IPS-11a (cell line): Measurements from ENCODE around the gene MICAL2.

ENCODE experiments used
- H3K4me3 ChIP-seq: one replicate; pipeline ENCODE4 v1.5.1; 2013; ENCODE audit warnings: low read depth, low read length, control low read depth

MICAL2 gene

GRCh38 chr11:12094872-12095800 is 15.3 kb upstream of the MICAL2 start:
- no peak overlapping the region for H3K4me3 ChIP-seq

GRCh38 chr11:12097219-12097618 is 13.2 kb upstream of the MICAL2 start:
- no peak overlapping the region for H3K4me3 ChIP-seq

GRCh38 chr11:12098601-12099000 is 11.8 kb upstream of the MICAL2 start:
- H3K4me3 ChIP-seq: no peak overlapping the region

GRCh38 chr11:12099132-12099873 is 11.1 kb upstream of the MICAL2 start:
- H3K4me3 ChIP-seq: no peak overlapping the region

- H3K4me3 ChIP-seq: no peak overlapping the region
Observed at GRCh38 chr11:12100429-12100828, 10.0 kb upstream of the MICAL2 start.

- no peak overlapping the region for H3K4me3 ChIP-seq
Observed at GRCh38 chr11:12100841-12101242, 9.5 kb upstream of the MICAL2 start.

GRCh38 chr11:12101318-12101717 is 9.1 kb upstream of the MICAL2 start:
- H3K4me3 ChIP-seq: no peak overlapping the region

GRCh38 chr11:12102588-12103410 is 7.6 kb upstream of the MICAL2 start:
- no peak overlapping the region for H3K4me3 ChIP-seq

- no peak overlapping the region for H3K4me3 ChIP-seq
Observed at GRCh38 chr11:12103411-12104225, 6.8 kb upstream of the MICAL2 start.

GRCh38 chr11:12105471-12105870 is 4.9 kb upstream of the MICAL2 start:
- no peak overlapping the region for H3K4me3 ChIP-seq

- no peak overlapping the region for H3K4me3 ChIP-seq
Observed at GRCh38 chr11:12106101-12106500, 4.3 kb upstream of the MICAL2 start.

GRCh38 chr11:12106501-12106900 is 3.9 kb upstream of the MICAL2 start:
- H3K4me3 ChIP-seq: no peak overlapping the region

GRCh38 chr11:12108875-12109453 is 1.4 kb upstream of the MICAL2 start:
- no peak overlapping the region for H3K4me3 ChIP-seq

GRCh38 chr11:12109591-12110196 is 696 bp upstream of the MICAL2 start:
- peak overlapping the region; percentile 67 for H3K4me3 ChIP-seq

- peak overlapping the region; percentile 43 for H3K4me3 ChIP-seq
Observed at GRCh38 chr11:12110714-12111548, 541 bp downstream of the MICAL2 start.

- H3K4me3 ChIP-seq: peak overlapping the region; percentile 43
Observed at GRCh38 chr11:12111549-12112520, 1.4 kb downstream of the MICAL2 start.

GRCh38 chr11:12112750-12113149 is 2.4 kb downstream of the MICAL2 start:
- H3K4me3 ChIP-seq: no peak overlapping the region
